SHP77 treated with DMSO at 0.1 percent for 48 hours (cell line): ENCODE results near the gene FAM118A.
A peak's percentile ranks its signal among the peaks of the same experiment; 100 is the strongest.
"Not testable (repeated sequence)": the region's sequence is repeated elsewhere in the genome, so short reads cannot be mapped to it uniquely, and the experiment has no call there.

Source experiments
- DNase-seq: peaks from one replicate; lab custom pipeline; 2025; lab: John Stamatoyannopoulos, UW

Gene FAM118A

GRCh38 chr22:45309422-45310227, at the start of gene FAM118A:
Gene FAM118A (plus strand): TSS chr22:45309934. CDS start chr22:45322380, 12,446 bp downstream.
- DNase-seq, result peak; percentile 78

- not testable (repeated sequence) for DNase-seq
These were observed 49.4 kb upstream of the FAM118A start for GRCh38 chr22:45260395-45260759.

GRCh38 chr22:45261407-45262088, 48.2 kb upstream of the FAM118A start:
- no peak for DNase-seq

GRCh38 chr22:45262195-45262930, 47.4 kb upstream of the FAM118A start:
- no peak for DNase-seq

- peak; percentile 37 for DNase-seq
These were observed 46.7 kb upstream of the FAM118A start for GRCh38 chr22:45262931-45263462.

GRCh38 chr22:45263463-45264269, 46.1 kb upstream of the FAM118A start:
- DNase-seq, result peak; percentile 75

- DNase-seq, result no peak
These were observed 44.2 kb upstream of the FAM118A start for GRCh38 chr22:45265535-45265934.

- no peak for DNase-seq
These were observed 41.4 kb upstream of the FAM118A start for GRCh38 chr22:45268167-45268957.

- DNase-seq, result no peak
These were observed 40.5 kb upstream of the FAM118A start for GRCh38 chr22:45268958-45269844.

- DNase-seq, result no peak
These were observed 39.4 kb upstream of the FAM118A start for GRCh38 chr22:45270095-45271020.

GRCh38 chr22:45271667-45272201, 38.0 kb upstream of the FAM118A start:
- no peak for DNase-seq

GRCh38 chr22:45272498-45272897, 37.2 kb upstream of the FAM118A start:
- no peak for DNase-seq

- no peak for DNase-seq
These were observed 36.2 kb upstream of the FAM118A start for GRCh38 chr22:45273452-45274075.

GRCh38 chr22:45276507-45277105, 33.1 kb upstream of the FAM118A start:
- DNase-seq, result no peak

- DNase-seq, result not testable (repeated sequence)
These were observed 32.0 kb upstream of the FAM118A start for GRCh38 chr22:45277720-45278119.

GRCh38 chr22:45278125-45278524, 31.6 kb upstream of the FAM118A start:
- no peak for DNase-seq

GRCh38 chr22:45280587-45280980, 29.1 kb upstream of the FAM118A start:
- DNase-seq, result no peak
